ENCODE measurements around the gene TUBB4B.
"Not testable (repeated sequence)": the region's sequence is repeated elsewhere in the genome, so short reads cannot be mapped to it uniquely, and the experiment has no call there.

Gene TUBB4B

GRCh38 chr9:137240318-137240840 is 708 bp upstream of the TUBB4B start:
- Histone ChIP-seq H4K8ac (ENCODE audit: low read depth, low read length) (peak overlapping the region; percentile 98), H3K4me1 (ENCODE audit: control insufficient read depth in 1 of 2, insufficient read depth in 2 of 2, low read length in 2 of 2) (peaks cover 16 to 23% of the 10 kb centered on the region in 2 experiments), H2BK12ac (ENCODE audit: low read length) (no peak overlapping the region), H2AFZ (ENCODE audit: insufficient read depth, low read length, poor library complexity) (peak overlapping the region; percentile 77), H3K79me2 (ENCODE audit: control insufficient read depth, insufficient read depth, low read length, poor library complexity) (peaks cover 14% of the 10 kb centered on the region), H3K4me3 (ENCODE audit: low read depth, low read length) (peak overlapping the region; percentile 79), H3K4ac (ENCODE audit: low read depth, low read length) (peak overlapping the region; percentile 57), H3K79me1 (ENCODE audit: low read length) (peaks cover 8% of the 10 kb centered on the region), H3K9me3 (ENCODE audit: insufficient read depth, low read depth, low read length) (peaks cover 3% of the 10 kb centered on the region), H2BK5ac (ENCODE audit: low read depth, low read length, poor library complexity) (peak overlapping the region; percentile 93), H2BK120ac (ENCODE audit: insufficient read depth, low read length, poor library complexity) (peak overlapping the region; percentile 93), H4K12ac (ENCODE audit: low read depth, low read length) (peak overlapping the region; percentile 91), H3K18ac (ENCODE audit: low read length) (peak overlapping the region; percentile 96), H3K23ac (ENCODE audit: low read length) (no peak overlapping the region), H3K4me2 (ENCODE audit: low read length) (peak overlapping the region; percentile 79), H3K27ac (ENCODE audit: low read depth, low read length) (peak overlapping the region; percentile 98), H2AK5ac (ENCODE audit: low read length) (peak overlapping the region; percentile 84), H3K36me3 (ENCODE audit: control insufficient read depth in 1 of 2, insufficient read depth in 2 of 2, low read length in 2 of 2) (peaks cover 22 to 24% of the 10 kb centered on the region in 2 experiments), H3K9ac (ENCODE audit: low read length) (peak overlapping the region; percentile 84), H4K91ac (ENCODE audit: low read depth, low read length) (peak overlapping the region; percentile 95), H3K14ac (ENCODE audit: low read length) (peak overlapping the region; percentile 93), H3K27me3 (ENCODE audit: insufficient read depth, low read length) (no peaks in the 10 kb centered on the region)
- WGBS (ENCODE audit: extremely low coverage, insufficient coverage, insufficient read length), result no CpG with 5 or more reads among the region's 58 CpGs
- DNase-seq, result peak in 1 of 2 donors; percentile 54

GRCh38 chr9:137241490-137242268 is 592 bp downstream of the TUBB4B start:
- no CpG with 5 or more reads among the region's 83 CpGs for WGBS (ENCODE audit: extremely low coverage, insufficient coverage, insufficient read length)
- peaks cover 14% of the 10 kb centered on the region for H3K79me2 ChIP-seq (ENCODE audit: control insufficient read depth, insufficient read depth, low read length, poor library complexity)

GRCh38 chr9:137242269-137243203 is 1.4 kb downstream of the TUBB4B start:
- peak overlapping the region; percentile 94 for H3K4ac ChIP-seq (ENCODE audit: low read depth, low read length)
- peak overlapping the region; percentile 85 for H3K4me2 ChIP-seq (ENCODE audit: low read length)
- peaks cover 14% of the 10 kb centered on the region for H3K79me2 ChIP-seq (ENCODE audit: control insufficient read depth, insufficient read depth, low read length, poor library complexity)
- no peak overlapping the region for H3K27ac ChIP-seq (ENCODE audit: low read depth, low read length)
- H3K18ac ChIP-seq (ENCODE audit: low read length), result peak overlapping the region; percentile 54
- H2BK120ac ChIP-seq (ENCODE audit: insufficient read depth, low read length, poor library complexity), result no peak overlapping the region
- no peak overlapping the region for H2BK5ac ChIP-seq (ENCODE audit: low read depth, low read length, poor library complexity)
- H3K27me3 ChIP-seq (ENCODE audit: insufficient read depth, low read length), result no peaks in the 10 kb centered on the region
- peak overlapping the region; percentile 61 for H3K14ac ChIP-seq (ENCODE audit: low read length)
- DNase-seq, result no peak
- no peak overlapping the region for H2AK5ac ChIP-seq (ENCODE audit: low read length)
- WGBS (ENCODE audit: extremely low coverage, insufficient coverage, insufficient read length), result no CpG with 5 or more reads among the region's 36 CpGs
- peaks cover 8% of the 10 kb centered on the region for H3K79me1 ChIP-seq (ENCODE audit: low read length)
- peak overlapping the region; percentile 95 for H3K4me3 ChIP-seq (ENCODE audit: low read depth, low read length)
- peak overlapping the region; percentile 86 for H3K9ac ChIP-seq (ENCODE audit: low read length)
- H2BK12ac ChIP-seq (ENCODE audit: low read length), result no peak overlapping the region
- no peak overlapping the region for H4K12ac ChIP-seq (ENCODE audit: low read depth, low read length)
- H3K36me3 ChIP-seq (ENCODE audit: control insufficient read depth in 1 of 2, insufficient read depth in 2 of 2, low read length in 2 of 2), result peaks cover 22 to 24% of the 10 kb centered on the region in 2 experiments
- no peak overlapping the region for H4K91ac ChIP-seq (ENCODE audit: low read depth, low read length)
- H2AFZ ChIP-seq (ENCODE audit: insufficient read depth, low read length, poor library complexity), result no peak overlapping the region
- no peak overlapping the region for H4K8ac ChIP-seq (ENCODE audit: low read depth, low read length)
- no peak overlapping the region for H3K23ac ChIP-seq (ENCODE audit: low read length)
- peaks cover 12 to 19% of the 10 kb centered on the region in 2 experiments for H3K4me1 ChIP-seq (ENCODE audit: control insufficient read depth in 1 of 2, insufficient read depth in 2 of 2, low read length in 2 of 2)
- H3K9me3 ChIP-seq (ENCODE audit: insufficient read depth, low read depth, low read length), result peaks cover 3% of the 10 kb centered on the region

More at GRCh38 chr9:137241490-137242268, 592 bp downstream of the TUBB4B start:
- Histone ChIP-seq H3K4me2 (ENCODE audit: low read length) (peak overlapping the region; percentile 85), H4K8ac (ENCODE audit: low read depth, low read length) (peak overlapping the region; percentile 82), H3K18ac (ENCODE audit: low read length) (peak overlapping the region; percentile 95), H2BK5ac (ENCODE audit: low read depth, low read length, poor library complexity) (peak overlapping the region; percentile 76), H3K79me1 (ENCODE audit: low read length) (peaks cover 8% of the 10 kb centered on the region), H3K23ac (ENCODE audit: low read length) (no peak overlapping the region), H3K14ac (ENCODE audit: low read length) (peak overlapping the region; percentile 87), H4K12ac (ENCODE audit: low read depth, low read length) (peak overlapping the region; percentile 1), H2AK5ac (ENCODE audit: low read length) (peak overlapping the region; percentile 13), H3K27me3 (ENCODE audit: insufficient read depth, low read length) (no peaks in the 10 kb centered on the region), H3K9ac (ENCODE audit: low read length) (peak overlapping the region; percentile 88), H3K36me3 (ENCODE audit: control insufficient read depth in 1 of 2, insufficient read depth in 2 of 2, low read length in 2 of 2) (peaks cover 22 to 24% of the 10 kb centered on the region in 2 experiments), H3K9me3 (ENCODE audit: insufficient read depth, low read depth, low read length) (peaks cover 3% of the 10 kb centered on the region), H2BK120ac (ENCODE audit: insufficient read depth, low read length, poor library complexity) (peak overlapping the region; percentile 65), H3K4me3 (ENCODE audit: low read depth, low read length) (peak overlapping the region; percentile 95), H2BK12ac (ENCODE audit: low read length) (no peak overlapping the region), H2AFZ (ENCODE audit: insufficient read depth, low read length, poor library complexity) (no peak overlapping the region), H4K91ac (ENCODE audit: low read depth, low read length) (peak overlapping the region; percentile 87), H3K4me1 (ENCODE audit: control insufficient read depth in 1 of 2, insufficient read depth in 2 of 2, low read length in 2 of 2) (peaks cover 15 to 22% of the 10 kb centered on the region in 2 experiments), H3K4ac (ENCODE audit: low read depth, low read length) (peak overlapping the region; percentile 94), H3K27ac (ENCODE audit: low read depth, low read length) (peak overlapping the region; percentile 84)
- peak in 1 of 2 donors; percentile 64 for DNase-seq

GRCh38 chr9:137243266-137243625 is 2.2 kb downstream of the TUBB4B start:
- not testable (repeated sequence) for H2BK12ac ChIP-seq (ENCODE audit: low read length); H2BK5ac ChIP-seq (ENCODE audit: low read depth, low read length, poor library complexity); H3K79me1 ChIP-seq (ENCODE audit: low read length); H3K9ac ChIP-seq (ENCODE audit: low read length); H3K4ac ChIP-seq (ENCODE audit: low read depth, low read length); H4K12ac ChIP-seq (ENCODE audit: low read depth, low read length); H4K91ac ChIP-seq (ENCODE audit: low read depth, low read length); H3K23ac ChIP-seq (ENCODE audit: low read length); H3K4me2 ChIP-seq (ENCODE audit: low read length); H3K4me3 ChIP-seq (ENCODE audit: low read depth, low read length); H3K27me3 ChIP-seq (ENCODE audit: insufficient read depth, low read length); H3K9me3 ChIP-seq (ENCODE audit: insufficient read depth, low read depth, low read length); H3K27ac ChIP-seq (ENCODE audit: low read depth, low read length); H2BK120ac ChIP-seq (ENCODE audit: insufficient read depth, low read length, poor library complexity); H3K18ac ChIP-seq (ENCODE audit: low read length); H3K14ac ChIP-seq (ENCODE audit: low read length); H2AFZ ChIP-seq (ENCODE audit: insufficient read depth, low read length, poor library complexity); H2AK5ac ChIP-seq (ENCODE audit: low read length); H4K8ac ChIP-seq (ENCODE audit: low read depth, low read length)
- peaks cover 12 to 19% of the 10 kb centered on the region in 2 experiments for H3K4me1 ChIP-seq (ENCODE audit: control insufficient read depth in 1 of 2, insufficient read depth in 2 of 2, low read length in 2 of 2)
- DNase-seq, result peak in 1 of 2 donors; percentile 48
- no CpG with 5 or more reads among the region's 18 CpGs for WGBS (ENCODE audit: extremely low coverage, insufficient coverage, insufficient read length)
- H3K36me3 ChIP-seq (ENCODE audit: control insufficient read depth in 1 of 2, insufficient read depth in 2 of 2, low read length in 2 of 2), result peaks cover 22 to 24% of the 10 kb centered on the region in 2 experiments
- peaks cover 14% of the 10 kb centered on the region for H3K79me2 ChIP-seq (ENCODE audit: control insufficient read depth, insufficient read depth, low read length, poor library complexity)
